LNCAP (cell line): ENCODE results near the gene ATOX1.

Experiments
- CTCF ChIP-seq: fragments of 450-650 bp; IDR thresholded peaks from 2 replicates; pipeline ENCODE4 v1.5.1; 2017; ENCODE audit warnings: mild to moderate bottlenecking

The ATOX1 gene

GRCh38 chr5:151758430-151759241 lies at the start of gene ATOX1:
ATOX1 (minus strand) TSS chr5:151758631; CDS start chr5:151758551, 80 bp downstream.
- no peak; the same call in 1 of the 2 replicates for TF ChIP-seq CTCF

GRCh38 chr5:151805414-151806223 lies 47.2 kb upstream of the ATOX1 start:
- no peak for TF ChIP-seq CTCF

- TF ChIP-seq CTCF, result no peak
These were observed 42.1 kb upstream of the ATOX1 start for GRCh38 chr5:151800532-151800931.

GRCh38 chr5:151799407-151799806 lies 41.0 kb upstream of the ATOX1 start:
- no peak for TF ChIP-seq CTCF

GRCh38 chr5:151798674-151799073 lies 40.2 kb upstream of the ATOX1 start:
- TF ChIP-seq CTCF, result no peak

GRCh38 chr5:151795426-151795825 lies 37.0 kb upstream of the ATOX1 start:
- no peak for TF ChIP-seq CTCF

GRCh38 chr5:151793358-151793757 lies 34.9 kb upstream of the ATOX1 start:
- TF ChIP-seq CTCF, result no peak
